Keratinocyte (primary cell): ENCODE data around the gene TAB2.

Experiments
- CTCF ChIP-seq, 3 experiments: IDR thresholded peaks in 1 of 3; conservative IDR thresholded peaks in 1 of 3; optimal IDR thresholded peaks in 1 of 3; 2 replicates in 2 of 3; 3 replicates in 1 of 3; pipeline versions ENCODE3 to v1.5.1; 2011; ENCODE audit warnings: low read length in 3 of 3, mild to moderate bottlenecking in 3 of 3, moderate library complexity in 2 of 3, control low read depth in 1 of 3, inconsistent platforms in 1 of 3; ENCODE audit not compliant: insufficient read depth in 2 of 3; ENCODE audit errors: extremely low read depth in 1 of 3
- EZH2 ChIP-seq: IDR thresholded peaks from one replicate; pipeline ENCODE4 v1.6.1; 2012; ENCODE audit warnings: inconsistent platforms, mild to moderate bottlenecking, low read length, moderate library complexity

GRCh38 chr6:149459761-149460160 is 142.2 kb downstream of the TAB2 start:
- TF ChIP-seq EZH2 (no peak), CTCF (optimal IDR thresholded peaks at IDR 0.05 in 1 of 3, IDR thresholded peaks at IDR 0.05 in 1 of 3, conservative IDR thresholded peaks at IDR 0.05 in 1 of 3; ENCODE audit: extremely low read depth in 1 of 3, insufficient read depth in 2 of 3, low read length in 3 of 3) (no peak)
